GM06990 (cell line): ENCODE data around the gene TUNAR.

Experiments used
- DNase-seq: peaks from one replicate; pipeline ENCODE4 v3.0.0-alpha.2; 2011; ENCODE audit not compliant: insufficient read length; ENCODE audit errors: extremely low read depth
- H3K27me3 ChIP-seq: replicated peaks from 2 replicates; pipeline ENCODE4 v1.6.0; 2011; ENCODE audit warnings: low read length; ENCODE audit not compliant: control insufficient read depth, insufficient read depth
- H3K36me3 ChIP-seq: 2 replicates; pipeline ENCODE4 v1.5.1; 2011; ENCODE audit warnings: low read length; ENCODE audit not compliant: control insufficient read depth, insufficient read depth
- H3K4me3 ChIP-seq: replicated peaks from 2 replicates; pipeline ENCODE4 v1.5.1; 2011; ENCODE audit warnings: low read depth, mild to moderate bottlenecking, control low read depth, low read length
- CTCF ChIP-seq: IDR thresholded peaks from 2 replicates; pipeline ENCODE4 v1.5.1; 2011; ENCODE audit warnings: low read length, control low read depth, mild to moderate bottlenecking, inconsistent platforms; ENCODE audit not compliant: insufficient read depth, poor library complexity, severe bottlenecking

Gene TUNAR

GRCh38 chr14:95840094-95840700, 36.4 kb upstream of the TUNAR start:
- TF ChIP-seq CTCF = no peak
- DNase-seq = no peak
- H3K4me3 ChIP-seq = no peak overlapping the region

GRCh38 chr14:95841668-95842067, 35.0 kb upstream of the TUNAR start:
- DNase-seq = no peak
- TF ChIP-seq CTCF = no peak
- H3K36me3 ChIP-seq = no peaks in the 10 kb centered on the region
- no peaks in the 10 kb centered on the region; the same call in 1 of the 2 replicates for H3K27me3 ChIP-seq
- no peak overlapping the region for H3K4me3 ChIP-seq

More at GRCh38 chr14:95840094-95840700, 36.4 kb upstream of the TUNAR start:
- Histone ChIP-seq H3K36me3 (no peaks in the 10 kb centered on the region), H3K27me3 (no peaks in the 10 kb centered on the region; the same call in 1 of the 2 replicates)

GRCh38 chr14:95849761-95850160, 26.9 kb upstream of the TUNAR start:
- no peaks in the 10 kb centered on the region; the same call in 1 of the 2 replicates for H3K27me3 ChIP-seq
- H3K36me3 ChIP-seq = no peaks in the 10 kb centered on the region
- no peak for DNase-seq
- H3K4me3 ChIP-seq = no peak overlapping the region
- TF ChIP-seq CTCF = no peak

GRCh38 chr14:95850429-95850828, 26.2 kb upstream of the TUNAR start:
- TF ChIP-seq CTCF = no peak
- H3K27me3 ChIP-seq = no peaks in the 10 kb centered on the region; the same call in 1 of the 2 replicates
- H3K4me3 ChIP-seq = no peak overlapping the region

GRCh38 chr14:95855606-95856005, 21.0 kb upstream of the TUNAR start:
- no peaks in the 10 kb centered on the region; the same call in 1 of the 2 replicates for H3K27me3 ChIP-seq
- no peak for TF ChIP-seq CTCF
- no peak overlapping the region for H3K4me3 ChIP-seq
- DNase-seq = no peak
- no peaks in the 10 kb centered on the region for H3K36me3 ChIP-seq

More at GRCh38 chr14:95850429-95850828, 26.2 kb upstream of the TUNAR start:
- DNase-seq = no peak
- no peaks in the 10 kb centered on the region for H3K36me3 ChIP-seq
